Skeletal muscle satellite cell (primary cell): ENCODE data around the gene RANBP17.
"Not testable (repeated sequence)": the region's sequence is repeated elsewhere in the genome, so short reads cannot be mapped to it uniquely, and the experiment has no call there.

Source experiments
- H3K27me3 ChIP-seq: 2 replicates; pipeline ENCODE4 v1.7.0; 2013; ENCODE audit warnings: low read length; ENCODE audit not compliant: control insufficient read depth, insufficient read depth
- H3K36me3 ChIP-seq: 2 replicates; pipeline ENCODE4 v1.7.0; 2013; ENCODE audit warnings: mild to moderate bottlenecking, control low read depth, low read length; ENCODE audit not compliant: insufficient read depth
- H3K4me1 ChIP-seq: 2 replicates; pipeline ENCODE4 v1.7.0; 2013; ENCODE audit warnings: low read length; ENCODE audit not compliant: control insufficient read depth, insufficient read depth
- H3K4me2 ChIP-seq: 2 replicates; pipeline ENCODE4 v1.7.0; 2013; ENCODE audit warnings: mild to moderate bottlenecking, low read length
- H3K4me3 ChIP-seq: 2 replicates; pipeline ENCODE4 v1.7.0; 2013; ENCODE audit warnings: low read length
- H3K9ac ChIP-seq: 2 replicates; pipeline ENCODE4 v1.7.0; 2013; ENCODE audit warnings: mild to moderate bottlenecking, low read depth, low read length, moderate library complexity
- H3K9me3 ChIP-seq: replicated peaks from 2 replicates; pipeline ENCODE4 v1.7.0; 2013; ENCODE audit warnings: mild to moderate bottlenecking, control low read depth, low read length

The RANBP17 gene

DNA sequence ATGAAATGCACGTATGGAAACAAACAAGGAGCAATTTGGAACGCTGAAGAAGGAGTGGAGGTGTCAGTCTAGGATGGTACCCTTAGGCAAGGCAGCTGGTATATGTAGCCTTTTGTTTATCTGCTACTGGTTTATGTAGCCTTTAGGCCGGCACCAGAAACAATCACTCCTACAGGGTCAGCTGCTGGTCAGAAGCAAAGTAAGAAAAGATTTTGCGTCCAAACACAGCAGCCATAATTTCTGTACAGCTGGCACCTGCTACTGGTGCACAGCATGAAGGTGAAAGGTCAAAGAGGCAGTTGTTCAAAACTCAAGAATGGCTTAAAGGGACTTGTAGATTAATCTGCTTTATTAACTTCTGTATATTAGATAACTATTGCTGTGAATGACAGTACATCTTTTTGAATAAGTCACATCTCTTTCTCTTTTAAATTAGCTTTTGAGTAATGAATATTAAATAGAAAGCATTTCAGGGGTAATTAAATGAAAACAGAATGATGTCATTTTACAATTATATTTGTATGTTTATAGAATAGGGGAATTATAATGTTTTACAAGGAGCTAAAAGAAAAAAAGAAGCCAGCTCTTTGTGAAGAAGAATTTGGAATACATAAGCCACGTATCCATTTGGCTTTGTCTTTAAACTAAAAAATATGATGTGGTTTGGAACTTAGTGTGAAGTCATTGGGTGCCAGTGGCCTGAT, 414.2 kb downstream of the RANBP17 start:
- Histone ChIP-seq H3K36me3 (no peaks in the 10 kb centered on the region), H3K9me3 (no peaks in the 10 kb centered on the region), H3K27me3 (no peaks in the 10 kb centered on the region), H3K4me1 (peaks cover 3% of the 10 kb centered on the region), H3K4me2 (no peak overlapping the region), H3K4me3 (no peak overlapping the region), H3K9ac (no peak overlapping the region)

DNA sequence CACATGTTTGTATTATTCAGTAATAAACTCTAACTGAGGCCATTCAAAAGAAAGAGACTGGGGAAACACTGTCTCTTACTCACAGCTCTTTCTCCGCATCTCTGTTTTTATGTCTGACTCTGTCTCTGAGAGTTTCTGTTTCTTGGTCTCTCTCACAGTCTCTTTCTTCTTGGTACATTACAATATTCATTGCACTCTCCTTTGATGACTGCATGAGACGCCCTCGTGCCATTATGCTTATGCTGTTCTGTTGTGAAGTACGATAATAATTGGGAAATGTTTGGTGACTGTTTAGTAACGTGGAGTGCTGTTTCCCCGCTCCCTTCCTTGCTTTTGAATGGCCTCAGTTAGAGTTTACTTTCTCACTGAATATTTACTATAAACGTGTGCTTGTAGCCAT, 421.9 kb downstream of the RANBP17 start:
- Histone ChIP-seq H3K27me3 (no peaks in the 10 kb centered on the region), H3K36me3 (no peaks in the 10 kb centered on the region), H3K4me2 (no peak overlapping the region), H3K4me1 (no peaks in the 10 kb centered on the region), H3K9ac (no peak overlapping the region), H3K4me3 (no peak overlapping the region), H3K9me3 (no peaks in the 10 kb centered on the region)

DNA sequence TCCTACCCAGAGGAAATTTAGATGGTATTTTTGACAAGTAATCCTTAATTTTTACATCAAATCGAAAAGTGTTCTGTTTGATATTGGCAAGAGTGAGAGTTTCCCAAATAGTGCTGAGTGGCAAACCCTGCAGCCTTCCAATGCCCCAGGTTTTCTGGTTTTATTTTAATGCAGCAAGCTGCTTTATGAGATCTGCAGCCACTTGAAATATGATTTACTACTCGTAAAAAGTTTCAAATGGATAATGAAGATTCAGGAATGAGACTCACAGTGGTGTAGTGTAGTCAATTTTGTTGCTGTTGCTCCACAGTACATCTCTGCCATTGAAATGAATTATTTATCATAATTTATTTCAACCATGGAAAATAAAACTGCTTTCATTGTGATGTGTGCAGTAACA, 423.6 kb downstream of the RANBP17 start:
- no peak overlapping the region for H3K9ac ChIP-seq
- no peaks in the 10 kb centered on the region for H3K36me3 ChIP-seq
- H3K4me2 ChIP-seq, result no peak overlapping the region
- H3K4me3 ChIP-seq, result no peak overlapping the region
- no peaks in the 10 kb centered on the region for H3K4me1 ChIP-seq
- H3K27me3 ChIP-seq, result no peaks in the 10 kb centered on the region
- no peaks in the 10 kb centered on the region for H3K9me3 ChIP-seq

DNA sequence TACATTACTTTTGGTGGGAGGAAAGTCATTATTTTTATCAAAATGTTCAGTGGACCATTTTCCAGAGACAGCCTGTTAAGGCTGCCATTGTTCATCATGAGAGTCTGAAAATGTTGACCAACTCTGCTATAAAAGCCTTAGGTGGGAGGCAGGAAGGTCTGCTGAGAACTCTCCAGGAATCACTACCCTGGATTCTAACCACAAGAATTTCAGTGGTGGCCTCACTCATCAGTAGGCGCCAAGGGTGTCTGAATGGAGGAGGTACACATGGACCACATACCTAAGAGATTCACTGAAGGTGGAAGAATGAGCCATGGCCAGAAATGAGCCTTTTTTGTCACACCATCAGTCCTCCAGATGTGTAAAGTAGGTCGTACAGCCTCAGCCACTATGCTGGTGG, 426.2 kb downstream of the RANBP17 start:
- Histone ChIP-seq H3K9me3 (no peaks in the 10 kb centered on the region), H3K9ac (no peak overlapping the region), H3K36me3 (no peaks in the 10 kb centered on the region), H3K4me3 (no peak overlapping the region), H3K4me2 (no peak overlapping the region), H3K27me3 (no peaks in the 10 kb centered on the region), H3K4me1 (no peaks in the 10 kb centered on the region)

DNA sequence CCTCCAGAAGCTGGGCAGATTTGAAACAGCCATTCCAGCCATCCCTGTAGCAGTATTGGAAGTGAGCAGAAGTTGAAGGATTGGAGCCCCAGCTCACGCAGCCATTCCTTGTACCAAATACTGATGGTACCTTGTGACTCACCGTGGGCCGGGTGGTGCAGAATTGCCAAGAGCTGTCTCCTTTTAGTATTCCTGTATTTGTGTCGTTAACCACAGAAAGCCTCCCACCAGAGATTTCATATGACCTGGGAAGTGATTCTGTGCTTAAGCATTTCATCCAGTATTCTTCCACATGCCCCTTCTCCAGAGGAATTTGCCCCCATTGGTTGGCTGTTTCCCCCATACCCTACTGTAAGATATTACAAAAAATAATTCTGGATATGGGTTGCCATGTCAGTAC, 429.6 kb downstream of the RANBP17 start:
- Histone ChIP-seq H3K9me3 (no peaks in the 10 kb centered on the region), H3K4me3 (no peak overlapping the region), H3K4me1 (no peaks in the 10 kb centered on the region)

DNA sequence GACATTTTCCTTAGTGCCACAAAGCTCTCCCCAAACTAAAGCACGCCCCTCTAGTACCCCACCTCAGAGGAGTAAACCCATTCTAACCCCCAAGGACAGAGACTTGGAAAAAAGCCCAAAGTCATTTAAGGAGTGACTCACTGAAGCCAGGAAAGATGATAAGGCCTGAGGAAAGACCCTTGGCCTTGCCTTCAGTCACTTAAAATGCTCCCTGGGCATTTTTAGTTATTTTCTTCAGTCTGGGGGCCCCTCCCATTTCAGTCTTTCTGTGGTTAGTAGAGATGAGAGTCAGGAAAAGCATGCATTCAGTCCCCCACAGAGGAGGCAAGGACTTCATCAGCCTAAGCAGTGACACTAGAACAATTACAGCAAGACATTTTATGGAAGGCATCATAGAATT, 433.5 kb downstream of the RANBP17 start:
- Histone ChIP-seq H3K9ac (no peak overlapping the region), H3K9me3 (no peaks in the 10 kb centered on the region), H3K4me1 (no peaks in the 10 kb centered on the region), H3K4me2 (no peak overlapping the region), H3K27me3 (no peaks in the 10 kb centered on the region), H3K4me3 (no peak overlapping the region), H3K36me3 (no peaks in the 10 kb centered on the region)

More for the DNA sequence above, 429.6 kb downstream of the RANBP17 start:
- Histone ChIP-seq H3K36me3 (no peaks in the 10 kb centered on the region), H3K9ac (no peak overlapping the region), H3K4me2 (no peak overlapping the region), H3K27me3 (no peaks in the 10 kb centered on the region)

DNA sequence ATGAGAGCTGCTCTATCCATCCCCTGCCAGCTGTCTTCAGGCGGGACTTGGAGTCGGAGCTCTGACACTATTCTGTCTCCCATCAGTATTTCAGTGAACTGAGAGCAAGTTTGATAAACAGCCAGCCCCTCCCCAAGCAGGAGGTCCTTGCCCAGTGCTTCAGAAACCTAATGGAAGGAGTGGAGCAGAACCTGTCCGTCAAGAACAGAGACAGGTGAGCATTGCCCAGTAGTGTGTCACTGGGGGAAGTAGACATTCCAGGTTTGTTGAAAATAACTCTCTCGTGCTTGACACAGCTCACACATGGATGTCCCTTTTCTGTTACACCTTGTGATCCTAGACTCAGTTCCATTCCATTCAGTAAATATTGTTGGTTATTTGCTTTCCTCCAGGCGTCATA, 434.0 kb downstream of the RANBP17 start:
- Histone ChIP-seq H3K9ac (no peak overlapping the region), H3K4me3 (no peak overlapping the region), H3K36me3 (no peaks in the 10 kb centered on the region), H3K4me2 (no peak overlapping the region), H3K4me1 (no peaks in the 10 kb centered on the region), H3K27me3 (no peaks in the 10 kb centered on the region), H3K9me3 (no peaks in the 10 kb centered on the region)

DNA sequence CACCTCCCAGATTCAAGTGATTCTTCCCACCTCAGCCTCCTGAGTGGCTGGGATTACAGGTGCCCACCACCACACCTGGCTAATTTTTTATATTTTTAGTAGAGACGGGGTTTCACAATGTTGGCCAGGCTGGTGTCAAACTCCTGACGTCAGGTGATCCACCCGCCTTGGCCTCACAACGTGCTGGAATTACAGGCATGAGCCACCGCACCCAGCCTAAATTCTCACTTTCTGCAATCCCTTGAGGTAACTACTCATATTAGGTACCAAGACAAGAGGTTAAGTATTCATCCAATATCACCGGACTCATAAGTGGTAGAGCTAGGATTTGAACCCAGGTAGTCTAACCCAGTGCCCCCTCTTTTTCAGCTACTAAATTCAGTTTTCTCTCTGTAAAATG, 436.1 kb downstream of the RANBP17 start:
- not testable (repeated sequence) for H3K36me3 ChIP-seq, H3K4me1 ChIP-seq, H3K27me3 ChIP-seq, H3K4me3 ChIP-seq, H3K4me2 ChIP-seq, H3K9me3 ChIP-seq, H3K9ac ChIP-seq

DNA sequence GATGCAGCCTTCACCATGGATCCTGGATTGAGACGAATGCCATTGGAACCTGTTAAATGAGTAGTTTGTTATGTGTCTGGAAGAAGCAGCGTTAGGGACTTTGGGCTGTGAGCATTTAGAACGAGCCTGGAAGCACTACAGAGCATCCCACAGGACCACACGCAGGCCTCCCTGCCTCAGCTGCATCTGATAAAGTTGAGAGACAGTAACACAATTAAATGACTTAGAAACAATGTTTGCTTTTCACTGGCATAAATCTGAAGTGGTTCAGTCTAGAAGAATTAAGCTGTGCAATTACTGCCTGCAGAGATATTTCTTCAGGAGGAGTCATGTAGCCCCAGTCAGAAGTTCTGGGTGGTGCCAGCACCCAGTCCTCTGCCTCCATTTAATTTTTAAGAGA, 437.4 kb downstream of the RANBP17 start:
- no peak overlapping the region for H3K9ac ChIP-seq
- no peaks in the 10 kb centered on the region for H3K27me3 ChIP-seq
- no peak overlapping the region for H3K4me2 ChIP-seq
- no peaks in the 10 kb centered on the region for H3K36me3 ChIP-seq
- H3K9me3 ChIP-seq, result no peaks in the 10 kb centered on the region
- H3K4me1 ChIP-seq, result no peaks in the 10 kb centered on the region
- no peak overlapping the region for H3K4me3 ChIP-seq

DNA sequence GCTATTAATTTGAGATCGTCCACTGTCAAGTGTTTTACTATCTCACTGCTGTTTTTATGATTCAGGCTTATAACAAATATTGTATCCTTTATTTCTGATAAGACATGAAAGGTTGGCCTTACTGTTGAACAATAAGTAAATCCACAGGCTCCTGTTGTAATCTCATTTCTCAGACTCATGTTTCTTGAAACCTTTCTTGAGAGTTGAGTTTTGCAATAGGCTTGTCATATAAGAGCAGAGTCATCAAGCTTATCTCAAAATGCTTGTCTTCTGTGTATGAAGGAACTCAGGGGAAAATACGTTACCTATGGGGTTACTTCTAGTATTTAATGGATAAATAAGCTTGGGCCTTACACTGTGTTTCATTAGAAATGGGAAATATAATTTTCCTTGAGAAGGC, 438.0 kb downstream of the RANBP17 start:
- H3K9me3 ChIP-seq, result no peaks in the 10 kb centered on the region
- peaks cover 4% of the 10 kb centered on the region for H3K27me3 ChIP-seq
- no peaks in the 10 kb centered on the region for H3K36me3 ChIP-seq
- no peak overlapping the region for H3K9ac ChIP-seq
- H3K4me3 ChIP-seq, result no peak overlapping the region
- H3K4me1 ChIP-seq, result no peaks in the 10 kb centered on the region
- H3K4me2 ChIP-seq, result no peak overlapping the region

DNA sequence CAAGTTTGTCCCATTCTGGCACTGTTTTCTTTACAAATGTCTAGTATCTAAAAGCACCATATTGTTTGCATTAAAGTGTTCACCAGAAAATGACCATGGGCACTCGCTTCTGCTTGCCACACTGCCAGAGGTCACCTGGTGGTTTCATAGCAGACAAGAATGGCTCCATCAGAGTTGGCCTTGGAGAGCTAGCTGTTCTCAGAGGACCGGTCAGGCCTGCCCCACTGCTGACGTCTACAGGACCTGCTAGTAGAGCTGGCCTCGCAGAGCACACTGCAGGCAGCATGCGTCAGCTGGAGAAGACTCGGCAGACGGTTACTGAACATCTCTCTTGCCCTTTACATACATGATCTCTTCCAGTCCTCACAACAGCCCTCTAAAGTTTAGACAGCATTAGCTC, 438.5 kb downstream of the RANBP17 start:
- no peak overlapping the region for H3K4me2 ChIP-seq
- H3K9ac ChIP-seq, result no peak overlapping the region
- no peaks in the 10 kb centered on the region for H3K9me3 ChIP-seq
- H3K27me3 ChIP-seq, result peaks cover 9% of the 10 kb centered on the region
- no peak overlapping the region for H3K4me3 ChIP-seq
- no peaks in the 10 kb centered on the region for H3K36me3 ChIP-seq
- H3K4me1 ChIP-seq, result no peaks in the 10 kb centered on the region

DNA sequence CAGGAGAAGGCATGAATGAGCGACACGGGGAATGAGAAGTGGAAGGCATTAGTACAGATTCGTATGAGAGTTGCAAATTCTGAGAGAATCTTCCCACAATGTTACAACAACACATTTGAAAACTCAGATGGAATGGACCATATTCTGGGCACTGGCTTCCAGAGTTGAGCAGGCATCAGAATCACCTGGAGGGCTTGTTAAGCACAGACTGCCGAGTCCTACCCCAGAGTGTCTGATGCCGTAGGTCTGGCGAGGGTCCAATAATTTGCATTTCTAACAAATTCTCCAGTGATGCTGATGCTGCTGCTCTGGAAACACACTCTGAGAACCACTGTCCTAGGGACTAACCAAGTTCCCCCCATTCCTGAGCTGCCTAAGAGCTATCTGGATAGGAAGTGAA, 444.3 kb downstream of the RANBP17 start:
- Histone ChIP-seq H3K9ac (no peak overlapping the region), H3K4me2 (no peak overlapping the region), H3K4me1 (peaks cover 11% of the 10 kb centered on the region), H3K27me3 (peaks cover 66% of the 10 kb centered on the region), H3K4me3 (no peak overlapping the region), H3K36me3 (no peaks in the 10 kb centered on the region), H3K9me3 (no peaks in the 10 kb centered on the region)
